ENCODE measurements around the gene SBF2.

SBF2 gene

DNA sequence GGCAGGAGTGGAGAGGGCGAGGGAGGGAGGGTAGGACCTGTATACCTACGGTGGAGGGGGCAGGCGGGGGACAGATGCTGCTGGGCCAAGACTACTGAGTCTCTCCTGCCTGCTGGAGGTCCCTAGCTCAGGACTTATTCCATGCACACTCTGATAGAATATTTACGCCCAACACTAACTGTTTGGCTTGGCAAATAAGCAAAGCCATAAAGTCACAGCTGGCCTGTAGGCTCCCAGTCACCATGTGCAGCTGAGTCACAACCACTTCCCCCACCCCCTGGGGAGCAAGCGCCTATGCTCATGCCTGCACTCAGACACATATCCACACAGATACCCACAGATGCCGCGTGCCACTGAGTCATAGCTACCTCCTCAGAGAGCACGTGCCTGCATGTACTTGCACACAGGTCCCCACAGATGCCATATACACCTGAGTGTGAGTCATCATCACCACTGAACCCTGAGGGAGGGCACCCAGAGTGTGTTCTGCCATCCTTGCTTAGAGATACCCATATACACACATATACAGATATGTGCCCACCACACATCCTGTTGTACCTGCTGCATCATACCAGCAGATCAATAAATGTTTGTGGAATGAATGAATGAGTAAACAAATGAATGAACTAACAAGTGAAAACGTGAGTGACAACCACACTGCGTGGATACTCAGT is 534.4 kb downstream of the SBF2 start:
- in situ Hi-C loops (cut with HindIII; ENCODE audit: low sequenced_read_pairs), result loop anchor here (10.0 kb wide), 1 partner anchor 545 kb away; the partner anchor contains the start of gene ADM

DNA sequence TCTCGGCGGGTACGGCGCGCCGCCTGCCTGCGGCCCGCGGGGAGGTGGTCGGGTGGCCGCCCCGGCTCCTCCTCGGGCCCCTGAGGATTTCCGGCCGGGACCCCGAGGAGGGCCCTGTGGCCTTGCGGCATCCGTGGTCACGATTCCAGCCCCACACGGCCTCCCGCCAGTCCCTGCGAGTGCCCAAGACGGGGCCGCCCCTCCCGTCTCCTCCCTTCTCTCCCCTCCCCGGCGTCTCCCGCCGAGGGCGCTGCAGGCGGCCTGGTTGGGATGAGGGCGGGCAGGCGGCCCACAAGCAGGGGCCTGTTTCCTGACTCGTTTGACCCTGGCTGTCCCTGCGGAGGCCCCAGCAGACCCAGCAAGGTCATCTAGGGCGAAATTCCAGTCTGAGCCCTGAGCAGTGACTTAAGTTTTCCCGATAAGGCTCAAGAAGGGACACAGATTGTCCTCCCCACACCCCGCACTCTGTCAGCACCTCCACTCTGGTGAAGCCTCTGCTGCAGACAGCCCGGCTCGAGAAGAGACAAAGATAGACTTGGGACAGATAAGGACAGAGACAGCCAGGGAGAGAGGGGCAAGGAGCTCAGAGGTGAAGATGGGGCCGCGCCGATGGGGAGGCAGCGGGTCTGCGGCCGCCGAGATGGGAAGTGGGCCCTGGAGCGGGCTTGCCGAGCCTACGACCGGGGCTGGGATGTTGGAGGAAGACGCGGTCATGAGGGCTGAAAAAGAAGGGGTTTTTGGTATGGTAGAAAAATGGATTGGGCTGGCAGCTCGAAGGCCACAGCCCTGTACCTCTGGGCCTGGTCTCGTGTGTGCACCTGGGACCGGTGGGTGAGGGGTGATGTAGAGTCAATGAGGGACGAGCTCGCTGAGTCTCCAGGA is 535.1 kb downstream of the SBF2 start:
- in situ Hi-C loops (cut with HindIII; ENCODE audit: low sequenced_read_pairs), result loop anchor here (10.0 kb wide), 1 partner anchor 546 kb away; the partner anchor contains the start of gene ADM

DNA sequence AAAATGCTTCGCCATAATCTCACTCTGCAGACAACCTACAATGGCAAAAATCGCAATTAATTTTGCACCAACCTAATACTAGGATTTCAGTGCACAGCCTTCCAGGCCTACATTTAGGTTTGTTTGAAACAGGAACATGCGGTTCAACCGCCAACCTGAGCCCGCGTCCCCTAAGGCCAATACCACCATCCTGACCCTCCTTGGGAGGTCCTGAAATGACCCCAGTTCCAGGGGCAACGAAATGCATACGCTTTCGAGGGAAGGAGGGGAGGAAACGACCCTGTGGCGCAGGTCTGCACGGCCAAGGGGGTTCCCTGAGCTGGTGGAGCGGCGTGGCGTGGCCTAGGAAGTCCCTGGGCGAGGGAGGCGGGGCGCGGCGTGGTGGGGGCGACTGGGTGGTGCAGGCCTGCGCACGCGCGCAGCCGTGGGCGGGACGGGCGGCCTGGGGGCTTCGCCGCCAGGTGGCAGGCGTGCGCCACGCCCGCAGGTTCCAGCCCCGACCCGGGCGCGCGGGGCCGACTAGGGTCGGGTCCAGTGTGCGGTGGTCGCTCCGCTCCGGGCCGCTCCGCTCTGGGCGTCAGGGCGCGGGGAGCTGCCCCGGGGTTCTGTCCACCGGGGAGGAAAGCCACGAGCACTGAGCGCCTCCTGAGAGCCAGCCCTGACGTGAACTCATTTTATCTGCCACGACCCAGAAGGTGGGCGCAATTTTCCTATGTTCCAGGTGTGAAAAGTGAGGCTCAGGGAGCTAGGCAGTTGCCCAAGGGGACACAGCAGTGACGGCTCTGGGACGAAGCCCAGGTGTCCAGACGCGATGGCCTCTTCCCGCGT is 536.0 kb downstream of the SBF2 start:
- in situ Hi-C loops (cut with HindIII; ENCODE audit: low sequenced_read_pairs), result loop anchor here (10.0 kb wide), 1 partner anchor 547 kb away; the partner anchor contains the start of gene ADM

DNA sequence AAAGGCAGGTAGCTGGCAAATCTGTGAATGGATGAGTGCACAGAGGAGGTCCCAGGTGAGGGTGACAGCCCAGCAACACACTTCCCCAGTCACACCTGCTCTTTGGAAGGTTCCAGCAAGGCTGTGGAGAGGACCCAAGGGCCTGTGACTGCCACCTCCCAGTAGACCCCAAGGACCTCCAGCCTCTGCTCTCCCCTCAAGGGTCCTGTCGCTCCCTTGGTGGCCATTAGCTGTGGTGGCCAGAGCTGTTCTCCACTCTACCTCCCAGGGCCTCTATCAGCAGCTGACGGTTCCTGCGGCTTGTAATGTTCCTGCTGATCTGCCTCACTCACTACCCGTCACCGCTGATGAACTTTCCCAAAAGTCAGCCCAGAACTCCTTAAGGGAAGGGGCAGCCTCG is 537.1 kb downstream of the SBF2 start:
- in situ Hi-C loops (cut with HindIII; ENCODE audit: low sequenced_read_pairs), result loop anchor here (10.0 kb wide), 1 partner anchor 548 kb away; the partner anchor contains the start of gene ADM

DNA sequence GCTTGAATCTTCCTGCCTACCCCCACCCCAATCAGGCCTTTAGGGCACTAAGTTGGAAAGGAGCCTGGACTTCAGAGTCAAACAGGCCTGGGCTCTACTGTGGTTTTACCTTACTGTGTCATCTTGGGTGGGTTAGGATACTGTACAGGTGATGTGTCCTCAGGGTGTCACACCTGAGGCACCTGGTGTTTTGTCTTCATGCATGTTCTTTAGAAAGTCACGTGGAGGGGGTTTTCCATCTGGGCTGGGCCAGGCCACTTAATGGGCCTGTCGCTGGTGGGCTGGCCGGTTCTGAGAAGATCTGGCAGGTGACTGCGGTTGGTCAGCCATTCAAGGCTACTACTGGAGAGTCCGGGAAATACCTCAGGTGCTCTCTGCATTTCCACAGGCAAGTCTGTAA is 537.6 kb downstream of the SBF2 start:
- in situ Hi-C loops (cut with HindIII; ENCODE audit: low sequenced_read_pairs), result loop anchor here (10.0 kb wide), 1 partner anchor 548 kb away; the partner anchor contains the start of gene ADM

DNA sequence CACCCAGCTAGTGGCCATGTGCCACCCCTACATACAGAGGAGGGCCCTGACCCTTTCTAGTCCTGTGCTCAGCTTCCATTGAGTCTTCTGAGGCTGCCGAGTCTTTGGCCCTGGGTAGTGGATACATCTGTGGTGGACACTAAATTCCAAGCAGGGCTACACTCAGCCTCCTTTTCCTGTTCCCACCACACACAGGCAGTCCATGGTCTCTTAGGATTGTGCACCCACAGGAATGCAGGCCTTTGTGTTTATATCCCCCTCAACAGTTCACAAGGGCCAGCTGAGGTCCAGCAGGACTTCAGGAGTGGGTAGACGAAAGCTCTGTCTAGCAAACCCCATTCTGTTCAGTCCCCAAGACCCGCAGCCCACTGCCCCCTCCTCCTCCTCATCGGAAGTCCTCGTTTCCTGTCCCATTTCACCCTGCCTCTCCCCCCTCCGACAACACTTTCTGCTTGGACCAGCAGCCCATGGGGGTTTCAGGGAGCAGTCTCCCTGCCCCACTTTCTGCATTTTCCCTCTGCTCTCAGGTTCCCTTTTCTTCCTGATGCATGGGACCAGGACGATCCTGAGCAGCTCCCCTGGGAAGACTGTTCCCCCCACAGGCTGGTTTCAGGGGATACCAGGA is 538.3 kb downstream of the SBF2 start:
- in situ Hi-C loops (cut with HindIII; ENCODE audit: low sequenced_read_pairs), result loop anchor here (10.0 kb wide), 1 partner anchor 549 kb away; the partner anchor contains the start of gene ADM

DNA sequence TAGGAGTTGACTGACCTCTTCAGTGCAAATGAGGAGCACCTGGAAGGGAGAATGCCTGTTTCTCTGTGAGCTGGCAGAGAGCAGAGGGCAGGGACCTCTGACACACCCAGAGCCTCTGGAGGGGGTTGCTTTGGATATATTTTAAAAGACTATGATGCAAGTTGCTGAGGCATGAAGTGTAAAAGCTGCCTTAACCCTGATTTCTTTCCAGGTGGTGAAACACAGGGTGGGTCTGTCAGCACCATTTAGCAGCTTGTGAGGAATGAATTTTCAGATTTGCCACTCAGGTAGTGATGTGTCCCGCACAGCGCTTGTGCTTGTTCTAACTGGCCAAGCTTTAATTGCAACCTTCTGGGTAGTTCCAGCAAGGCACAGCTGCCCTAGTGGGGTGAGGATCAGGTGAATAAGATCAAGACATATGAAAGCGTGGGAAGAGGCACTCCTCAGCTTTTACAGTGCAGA is 540.0 kb downstream of the SBF2 start:
- in situ Hi-C loops (cut with HindIII; ENCODE audit: low sequenced_read_pairs), result loop anchor here (10.0 kb wide), 1 partner anchor 551 kb away; the partner anchor contains the start of gene ADM

DNA sequence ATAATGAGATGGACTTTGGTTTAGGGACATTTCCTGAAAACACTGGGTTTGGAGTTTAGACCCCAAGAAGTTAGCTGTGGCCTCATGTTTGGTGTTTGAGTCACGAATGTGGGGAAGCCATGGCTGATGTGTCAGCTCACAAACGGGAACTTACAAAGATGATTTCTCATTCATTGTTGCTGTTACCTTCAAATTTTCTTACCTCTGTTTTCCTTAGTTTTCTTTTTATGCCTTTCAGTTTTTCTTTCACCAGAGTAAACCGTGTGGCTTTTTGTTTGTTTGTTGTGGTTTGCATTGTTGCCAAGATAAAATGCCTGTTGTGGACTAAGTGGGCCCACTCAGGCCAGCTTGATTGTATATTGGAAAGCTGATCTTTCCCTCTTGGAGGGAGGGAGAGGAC is 541.0 kb downstream of the SBF2 start:
- in situ Hi-C loops (cut with HindIII; ENCODE audit: low sequenced_read_pairs), result loop anchor here (10.0 kb wide), 1 partner anchor 552 kb away; the partner anchor contains the start of gene ADM

DNA sequence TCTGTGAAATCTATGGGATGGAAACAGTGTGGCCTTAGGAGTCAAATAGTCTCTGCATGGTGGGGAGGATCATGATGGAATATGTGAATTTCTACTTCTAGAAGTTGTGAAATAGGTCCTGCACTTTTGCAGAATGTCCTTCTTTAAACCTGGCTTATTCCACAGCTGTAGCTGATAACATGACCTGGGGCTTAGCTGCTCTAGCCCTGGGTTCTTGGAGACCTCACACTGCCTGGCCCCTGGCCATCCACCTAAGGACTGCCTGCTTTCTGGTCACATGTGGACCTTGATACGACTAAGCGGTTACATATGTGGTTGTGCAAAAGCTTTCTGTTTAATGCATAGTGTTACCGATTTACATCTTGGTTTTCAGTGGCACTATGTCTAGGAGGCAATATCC is 541.9 kb downstream of the SBF2 start:
- in situ Hi-C loops (cut with HindIII; ENCODE audit: low sequenced_read_pairs), result loop anchor here (10.0 kb wide), 1 partner anchor 553 kb away; the partner anchor contains the start of gene ADM

DNA sequence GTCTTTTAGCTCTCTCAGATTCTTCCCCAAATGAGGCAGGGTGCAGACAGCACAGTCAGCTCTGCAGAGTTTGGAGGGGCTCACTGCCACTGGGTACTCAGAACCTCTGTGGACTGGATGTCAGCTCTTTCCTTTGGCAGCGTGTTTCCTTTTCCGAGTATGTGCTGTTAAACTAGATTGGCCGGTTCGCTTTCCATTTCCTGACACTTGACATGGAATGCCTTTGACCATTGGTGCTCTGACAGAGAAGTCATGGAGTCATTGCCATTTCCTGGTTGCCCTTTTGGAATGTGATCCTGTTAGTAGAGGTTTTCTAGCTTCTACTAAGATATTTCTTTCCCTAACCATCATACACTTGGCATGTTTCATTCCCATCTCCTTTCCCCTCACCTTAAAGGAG is 543.5 kb downstream of the SBF2 start:
- in situ Hi-C loops (cut with HindIII; ENCODE audit: low sequenced_read_pairs), result loop anchor here (10.0 kb wide), 1 partner anchor 554 kb away; the partner anchor contains the start of gene ADM

DNA sequence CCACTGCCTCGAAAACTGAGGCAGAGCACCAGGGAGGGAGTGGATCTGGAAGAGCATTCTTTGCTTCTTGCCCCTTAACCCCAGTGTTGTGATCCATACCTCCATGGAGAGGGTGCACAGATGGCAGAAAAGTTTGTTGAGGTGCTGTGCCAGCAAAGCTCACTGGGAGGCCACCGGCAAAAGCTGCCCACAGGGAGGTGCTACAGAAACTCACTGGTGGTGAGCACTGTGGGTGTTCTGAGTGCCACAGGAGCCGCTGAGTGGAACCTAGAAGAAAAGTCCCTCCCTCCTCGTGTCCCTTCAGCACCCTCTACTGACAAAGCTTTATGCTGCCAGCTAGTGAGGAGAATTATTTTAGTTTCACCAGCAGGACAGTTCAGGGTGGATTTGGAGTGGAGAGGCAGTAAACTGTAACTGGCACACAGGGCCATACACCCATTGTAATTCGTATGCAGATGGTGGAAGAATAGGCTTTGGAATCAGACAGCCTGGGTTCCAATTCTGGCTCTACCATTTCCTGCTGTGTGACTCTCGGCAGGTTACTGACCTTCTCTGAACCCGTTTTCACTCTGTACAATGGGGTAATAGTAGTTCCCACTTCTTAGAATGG is 545.6 kb downstream of the SBF2 start:
- in situ Hi-C loops (cut with HindIII; ENCODE audit: low sequenced_read_pairs), result loop anchor here (10.0 kb wide), 1 partner anchor 74 kb away; no protein-coding TSS in a partner anchor

DNA sequence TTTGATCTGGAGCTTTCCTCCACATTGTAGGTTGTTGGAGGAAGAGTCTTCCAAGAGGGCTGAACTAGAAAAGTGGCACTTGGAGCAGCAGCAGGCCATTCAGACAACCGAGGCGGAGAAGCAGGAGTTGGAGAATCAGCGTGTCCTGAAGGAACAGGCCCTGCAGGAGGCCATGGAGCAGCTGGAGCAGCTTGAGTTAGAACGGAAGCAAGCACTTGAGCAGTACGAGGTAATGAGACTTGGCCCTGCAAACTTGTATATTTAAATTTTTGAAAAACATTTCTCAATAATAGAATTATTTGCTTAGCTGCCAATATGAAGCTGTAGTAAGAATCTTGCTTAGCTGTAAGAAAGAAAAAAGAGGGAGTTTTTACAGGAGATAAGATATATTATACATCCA is 546.2 kb downstream of the SBF2 start:
- in situ Hi-C loops (cut with HindIII; ENCODE audit: low sequenced_read_pairs), result loop anchor here (10.0 kb wide), 1 partner anchor 73 kb away; no protein-coding TSS in a partner anchor

DNA sequence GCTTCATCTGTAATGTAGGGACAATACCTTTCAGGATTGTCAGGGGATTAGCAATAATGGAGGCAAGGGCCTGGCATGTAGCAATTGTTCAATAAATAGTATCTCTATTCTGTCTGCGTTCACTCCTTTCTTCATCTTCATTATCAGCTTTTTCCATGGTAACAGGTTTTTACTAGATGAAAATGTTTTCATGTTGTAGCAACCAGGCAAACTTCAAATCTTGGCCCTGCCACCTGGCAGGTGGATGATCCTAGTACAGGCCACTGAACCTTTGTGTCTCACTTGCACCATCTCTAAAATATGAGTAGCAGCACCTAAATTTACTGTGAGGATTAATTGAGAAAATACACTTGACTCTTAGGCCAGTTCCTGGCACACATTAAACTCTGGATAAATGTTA is 546.8 kb downstream of the SBF2 start:
- in situ Hi-C loops (cut with HindIII; ENCODE audit: low sequenced_read_pairs), result loop anchor here (10.0 kb wide), 1 partner anchor 72 kb away; no protein-coding TSS in a partner anchor

DNA sequence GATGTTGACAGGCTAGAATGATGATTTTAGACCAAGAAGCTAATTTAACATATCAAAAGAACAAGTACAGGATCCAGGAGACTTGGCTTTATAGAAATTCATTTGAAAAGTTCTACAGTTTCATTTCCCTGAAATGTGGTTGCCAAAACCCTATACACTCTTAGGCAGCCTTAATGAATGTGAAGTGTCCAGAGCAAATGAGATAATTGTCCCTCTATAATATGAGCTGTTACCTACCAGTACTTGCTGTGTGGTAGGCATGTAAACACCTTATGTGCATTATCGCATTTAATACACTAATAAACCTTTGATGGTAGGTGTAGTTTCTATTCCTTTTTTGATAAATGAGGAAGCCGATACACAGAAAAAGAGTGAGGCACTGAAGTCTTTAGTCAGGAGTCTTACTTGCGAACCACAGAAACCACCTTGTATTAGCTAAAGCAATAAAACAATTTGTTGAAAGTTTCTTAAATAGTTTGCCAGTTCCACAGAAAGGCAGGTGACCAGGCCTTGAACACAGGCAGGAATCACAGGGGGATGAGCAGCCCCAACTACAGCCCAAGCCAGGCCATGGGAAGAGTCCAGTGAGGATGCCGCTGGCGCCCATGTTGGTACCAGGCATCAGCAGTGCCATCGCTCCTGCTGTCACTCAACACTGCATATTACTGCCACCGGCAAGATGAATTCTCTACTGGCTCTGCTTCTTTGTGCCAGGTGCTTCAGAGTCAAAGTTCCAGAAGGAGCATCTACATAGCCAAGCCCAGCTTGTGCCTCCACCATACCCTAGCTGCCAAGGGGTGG is 548.4 kb downstream of the SBF2 start:
- in situ Hi-C loops (cut with HindIII; ENCODE audit: low sequenced_read_pairs), result loop anchor here (10.0 kb wide), 1 partner anchor 71 kb away; no protein-coding TSS in a partner anchor

DNA sequence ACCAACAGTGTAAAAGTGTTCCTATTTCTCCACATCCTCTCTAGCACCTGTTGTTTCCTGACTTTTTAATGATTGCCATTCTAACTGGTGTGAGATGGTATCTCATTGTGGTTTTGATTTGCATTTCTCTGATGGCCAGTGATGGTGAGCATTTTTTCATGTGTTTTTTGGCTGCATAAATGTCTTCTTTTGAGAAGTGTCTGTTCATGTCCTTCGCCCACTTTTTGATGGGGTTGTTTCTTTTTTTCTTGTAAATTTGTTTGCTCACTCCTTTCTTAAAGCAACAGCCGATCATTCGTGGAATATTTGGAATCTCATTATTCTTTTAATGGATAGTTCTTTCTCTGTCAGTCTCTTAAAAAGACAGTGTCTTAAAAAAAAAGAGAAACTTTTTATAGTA is 550.5 kb downstream of the SBF2 start:
- in situ Hi-C loops (cut with HindIII; ENCODE audit: low sequenced_read_pairs), result loop anchor here (10.0 kb wide), 1 partner anchor 69 kb away; no protein-coding TSS in a partner anchor

DNA sequence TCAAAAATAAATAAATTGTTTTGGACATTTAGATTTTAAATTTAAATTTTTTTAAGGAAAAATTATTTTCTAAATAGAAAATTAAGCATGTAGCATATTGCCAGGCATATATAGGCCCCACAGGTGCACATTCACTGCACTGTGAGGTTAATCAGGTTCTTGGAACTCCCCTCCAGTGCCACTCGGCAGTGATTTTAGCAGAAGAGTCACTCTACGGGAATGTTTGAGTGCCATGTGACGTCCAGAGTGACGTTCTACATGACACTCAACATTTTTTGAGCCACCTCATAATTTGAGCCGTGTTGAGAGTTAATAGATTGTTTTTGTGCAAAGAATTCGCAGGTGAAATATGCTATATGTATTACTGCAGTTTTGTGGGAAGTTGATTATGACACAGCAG is 552.8 kb downstream of the SBF2 start:
- in situ Hi-C loops (cut with HindIII; ENCODE audit: low sequenced_read_pairs), result loop anchor here (10.0 kb wide), 1 partner anchor 66 kb away; no protein-coding TSS in a partner anchor

DNA sequence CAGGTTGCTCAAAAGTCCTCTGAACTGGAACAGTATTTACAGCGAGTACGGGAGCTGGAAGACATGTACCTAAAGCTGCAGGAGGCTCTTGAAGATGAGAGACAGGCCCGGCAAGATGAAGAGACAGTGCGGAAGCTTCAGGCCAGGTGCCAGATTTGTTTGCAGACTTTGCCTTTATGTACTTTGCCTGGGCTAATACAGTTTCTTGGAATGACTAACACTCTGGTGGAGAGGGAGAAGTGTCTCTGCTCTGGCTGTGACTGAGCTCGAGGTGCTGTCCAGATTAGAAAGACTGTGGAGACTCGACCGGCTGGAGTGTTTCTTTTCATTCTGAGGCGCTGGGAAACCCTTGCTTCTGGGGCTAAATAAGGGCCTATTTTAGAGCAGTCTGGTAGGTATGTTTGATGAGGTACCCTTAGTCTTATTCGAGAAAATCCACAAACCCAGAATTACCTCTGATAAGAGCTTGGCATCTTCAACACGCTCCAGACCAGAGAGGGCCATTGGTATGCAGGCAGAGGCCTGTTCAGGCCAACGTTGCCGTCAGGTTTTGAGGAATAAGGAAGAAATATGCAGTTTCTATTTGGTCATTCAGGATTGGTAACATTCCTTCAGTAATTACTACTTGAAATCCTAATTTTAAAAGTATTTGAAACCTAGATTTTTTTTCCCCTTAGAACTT is 553.7 kb downstream of the SBF2 start:
- in situ Hi-C loops (cut with HindIII; ENCODE audit: low sequenced_read_pairs), result loop anchor here (10.0 kb wide), 1 partner anchor 66 kb away; no protein-coding TSS in a partner anchor
